Activated CD4-positive, alpha-beta T cell treated with anti-CD3 and anti-CD28 coated beads for 36 hours (primary cell): ENCODE data around the gene MFAP2. TPM values are rescaled to one million over a fixed set of nuclear protein-coding genes. Genes with fewer than 3 reads are reported as not detected.
"Not testable (repeated sequence)": the region's sequence is repeated elsewhere in the genome, so short reads cannot be mapped to it uniquely, and the experiment has no call there.

ENCODE experiments used
- ATAC-seq: fragments of 200-7000 bp; cut with Tn5 transposase; one replicate; pipeline ENCODE4 v1.10.0; 2021; ENCODE audit warnings: mild to moderate bottlenecking, moderate library complexity
- CTCF ChIA-PET: fragments of 350-600 bp; sonication (Branson Sonifier 250); formaldehyde crosslinking; loops from one replicate; lab custom pipeline; 2021; ENCODE audit warnings: antibody characterized with exemption; lab: Charles Lee
- POLR2A ChIA-PET: fragments of 350-600 bp; sonication (Branson Sonifier 250); formaldehyde crosslinking; loops from one replicate; lab custom pipeline; 2021; ENCODE audit warnings: antibody characterized with exemption, inconsistent platforms; lab: Charles Lee
- DNase-seq: peaks from one replicate; pipeline ENCODE4 v3.0.0-alpha.2; 2020
- H3K27ac Mint-ChIP-seq: one replicate; pipeline ENCODE4 v1.8.0; 2021; ENCODE audit warnings: mixed read lengths
- H3K27me3 Mint-ChIP-seq: one replicate; pipeline ENCODE4 v1.8.0; 2021; ENCODE audit warnings: mixed read lengths
- H3K36me3 Mint-ChIP-seq: one replicate; pipeline ENCODE4 v1.8.0; 2021; ENCODE audit warnings: low read depth, mixed read lengths
- H3K4me1 Mint-ChIP-seq: one replicate; pipeline ENCODE4 v1.8.0; 2021; ENCODE audit warnings: mixed read lengths
- H3K4me3 Mint-ChIP-seq: one replicate; pipeline ENCODE4 v1.8.0; 2021; ENCODE audit warnings: mild to moderate bottlenecking, moderate library complexity, mixed read lengths
- H3K9me3 Mint-ChIP-seq: one replicate; pipeline ENCODE4 v1.8.0; 2021; ENCODE audit warnings: low read depth, mixed read lengths
- intact Hi-C, 2 experiments: fragments of 100-400 bp; cut with DNase I in 1 of 2; cut with micrococcal nuclease in 1 of 2; formaldehyde crosslinking; loops; one replicate each; pipeline versions ENCODE4 v1.14.2 to v1.15.1; 2022 to 2024; cut with DNase I, micrococcal nuclease
- total RNA-seq, 2 experiments: library from RNA; stranded (reverse); gene quantifications; one replicate each; pipeline ENCODE4 v1.2.3, GENCODE V29; 2021

The MFAP2 gene
- total RNA-seq, 2 experiments from 2014 or later, result not detected

DNA sequence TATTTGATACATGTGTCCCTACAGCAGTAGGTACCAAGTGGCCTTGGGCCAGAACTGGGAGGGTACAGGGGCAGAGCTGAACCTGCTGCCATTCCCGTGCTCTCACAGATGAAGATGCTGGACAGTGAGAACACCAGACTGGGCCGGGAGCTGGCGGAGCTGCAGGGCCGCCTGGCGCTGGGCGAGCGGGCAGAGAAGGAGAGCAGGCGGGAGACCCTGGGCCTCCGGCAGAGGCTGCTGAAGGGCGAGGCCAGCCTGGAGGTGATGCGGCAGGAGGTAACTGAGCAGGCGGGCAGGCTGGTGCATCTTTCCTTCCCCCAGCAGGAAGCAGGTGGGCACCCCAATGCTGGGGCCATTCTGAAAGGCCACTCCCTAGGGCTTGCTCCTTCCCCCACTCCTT lies 21.9 kb downstream of the MFAP2 start:
- ChIA-PET POLR2A (no interaction called here), CTCF (interaction anchor here (0.7 kb wide), 1 partner anchor 34 kb away, joined by 3 read pairs; no protein-coding TSS in a partner anchor)
- Mint-ChIP-seq H3K4me1 (peaks cover 5% of the 10 kb centered on the region), H3K9me3 (no peaks in the 10 kb centered on the region), H3K4me3 (no peak overlapping the region), H3K27me3 (no peaks in the 10 kb centered on the region), H3K36me3 (peaks cover 2% of the 10 kb centered on the region), H3K27ac (no peak overlapping the region)
- intact Hi-C loops, result no loop called here
- ATAC-seq, result no peak
- DNase-seq, result no peak

DNA sequence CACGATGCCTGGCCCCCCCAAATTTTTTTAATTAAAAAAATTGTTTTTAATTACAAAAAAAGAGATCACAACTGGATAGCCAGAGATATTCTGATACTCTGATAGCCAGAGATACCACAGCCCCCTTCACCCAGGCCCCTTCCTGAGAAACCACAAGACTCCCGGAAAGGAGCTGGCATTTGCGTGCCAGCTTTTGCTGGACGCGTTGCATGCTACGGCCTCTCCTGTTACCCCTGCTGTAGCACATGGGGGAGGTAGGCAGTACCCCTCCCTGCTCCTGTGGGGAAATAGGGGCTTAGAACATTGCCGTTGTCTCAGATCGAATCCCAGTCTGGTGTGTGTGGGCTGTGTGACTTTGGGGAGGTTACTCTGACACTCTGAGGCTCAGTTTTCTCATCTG lies 22.7 kb downstream of the MFAP2 start:
- POLR2A ChIA-PET, result no interaction called here
- Mint-ChIP-seq H3K4me3 (no peak overlapping the region), H3K27ac (no peak overlapping the region), H3K27me3 (no peaks in the 10 kb centered on the region), H3K36me3 (no peaks in the 10 kb centered on the region), H3K4me1 (peaks cover 5% of the 10 kb centered on the region), H3K9me3 (no peaks in the 10 kb centered on the region)
- no peak for ATAC-seq
- DNase-seq, result no peak
- intact Hi-C loops, result no loop called here
- CTCF ChIA-PET, result interaction anchor here (0.7 to 1.3 kb wide), 2 partner anchors 61 to 348 kb away, joined by 3 to 4 read pairs; no protein-coding TSS in a partner anchor

DNA sequence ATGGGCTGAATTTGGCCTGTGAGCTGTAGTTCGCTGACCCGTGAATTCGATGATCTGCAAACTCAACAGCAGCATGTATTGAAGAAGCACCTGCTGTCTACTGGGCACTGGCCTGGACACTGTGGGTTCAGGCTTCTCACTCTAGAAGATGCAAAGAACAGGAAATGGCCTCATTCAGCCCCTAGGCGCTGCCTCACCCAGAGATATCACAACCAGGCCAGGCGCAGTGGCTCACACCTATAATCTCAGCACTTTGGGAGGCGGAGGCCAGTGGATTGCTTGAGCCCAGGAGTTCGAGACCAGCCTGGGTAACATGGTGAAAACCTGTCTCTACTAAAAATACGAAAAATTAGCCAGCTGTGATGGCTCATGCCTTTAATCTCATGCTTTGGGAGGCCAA lies 23.6 kb downstream of the MFAP2 start:
- no peak overlapping the region for H3K4me3 Mint-ChIP-seq
- no peak overlapping the region for H3K27ac Mint-ChIP-seq
- ATAC-seq (no peak), DNase-seq (no peak)
- H3K27me3 Mint-ChIP-seq, result no peaks in the 10 kb centered on the region
- no peaks in the 10 kb centered on the region for H3K9me3 Mint-ChIP-seq
- peaks cover 5% of the 10 kb centered on the region for H3K4me1 Mint-ChIP-seq
- intact Hi-C loops, result no loop called here
- ChIA-PET POLR2A (no interaction called here), CTCF (interaction anchor here (1.3 kb wide), 1 partner anchor 62 kb away, joined by 3 read pairs; no protein-coding TSS in a partner anchor)
- H3K36me3 Mint-ChIP-seq, result no peaks in the 10 kb centered on the region

DNA sequence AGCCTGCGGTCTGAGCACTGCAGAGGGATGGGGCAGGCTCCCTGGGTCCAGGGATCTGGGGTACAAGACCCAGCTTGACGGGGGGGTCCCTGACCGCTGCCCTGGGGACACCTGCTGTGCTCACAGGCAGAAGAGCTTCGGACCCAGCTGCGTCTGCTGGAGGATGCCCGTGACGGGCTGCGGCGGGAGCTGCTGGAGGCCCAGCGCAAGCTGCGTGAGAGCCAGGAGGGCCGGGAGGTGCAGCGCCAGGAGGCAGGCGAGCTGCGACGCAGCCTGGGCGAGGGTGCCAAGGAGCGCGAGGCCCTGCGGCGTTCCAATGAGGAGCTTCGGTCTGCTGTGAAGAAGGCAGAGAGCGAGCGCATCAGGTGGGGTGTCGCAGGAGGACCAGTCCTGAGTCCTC lies 25.2 kb downstream of the MFAP2 start:
- ChIA-PET POLR2A (no interaction called here), CTCF (interaction anchor here (0.7 kb wide), 1 partner anchor 64 kb away, joined by 3 read pairs; no protein-coding TSS in a partner anchor)
- Mint-ChIP-seq H3K27me3 (no peaks in the 10 kb centered on the region), H3K4me1 (peaks cover 1% of the 10 kb centered on the region), H3K27ac (no peak overlapping the region), H3K9me3 (no peaks in the 10 kb centered on the region), H3K36me3 (no peaks in the 10 kb centered on the region), H3K4me3 (no peak overlapping the region)
- intact Hi-C loops, result no loop called here
- DNase-seq (no peak), ATAC-seq (no peak)

DNA sequence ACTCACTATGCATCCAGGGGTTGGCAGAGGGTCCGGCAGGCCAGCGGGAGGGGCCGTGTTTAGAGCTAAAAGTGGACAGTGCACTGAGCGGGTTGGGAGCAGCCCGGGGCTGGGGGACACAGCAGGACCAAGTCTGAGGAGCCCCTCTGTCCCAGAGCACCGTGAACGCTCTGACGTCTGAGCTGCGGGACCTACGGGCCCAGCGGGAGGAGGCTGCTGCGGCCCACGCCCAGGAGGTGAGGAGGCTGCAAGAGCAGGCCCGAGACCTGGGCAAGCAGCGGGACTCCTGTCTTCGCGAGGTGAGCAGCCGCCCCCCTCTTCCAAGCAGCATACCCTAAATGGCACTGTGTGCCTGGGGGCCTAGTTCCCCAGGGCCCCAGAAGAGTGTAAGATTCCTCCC lies 25.8 kb downstream of the MFAP2 start:
- ATAC-seq (no peak), DNase-seq (no peak)
- Mint-ChIP-seq H3K27me3 (no peaks in the 10 kb centered on the region), H3K4me3 (no peak overlapping the region), H3K36me3 (no peaks in the 10 kb centered on the region), H3K9me3 (no peaks in the 10 kb centered on the region), H3K4me1 (no peaks in the 10 kb centered on the region), H3K27ac (no peak overlapping the region)
- ChIA-PET POLR2A (no interaction called here), CTCF (no interaction called here)
- intact Hi-C loops, result loop anchor here (5.0 kb wide), 1 partner anchor 283 kb away; no protein-coding TSS in a partner anchor

DNA sequence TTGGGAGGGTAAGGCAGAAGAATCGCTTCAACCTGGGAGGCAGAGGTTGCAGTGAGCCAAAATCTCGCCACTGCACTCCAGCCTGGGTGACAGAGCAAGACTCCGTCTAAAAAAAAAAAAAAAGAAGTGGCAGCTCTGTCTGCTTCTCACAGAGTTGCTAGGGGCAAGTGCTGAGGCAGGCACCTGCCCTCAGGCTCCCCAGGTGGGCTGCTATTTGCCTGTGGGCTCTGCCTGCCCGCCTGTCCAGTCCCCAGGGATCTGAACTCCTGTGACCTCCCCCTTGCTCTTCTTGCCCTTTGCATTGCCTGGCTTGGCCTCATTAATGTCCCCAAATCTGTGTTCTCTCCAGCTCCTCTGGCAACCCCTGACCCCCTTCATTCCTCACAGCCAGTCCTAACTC lies 28.0 kb downstream of the MFAP2 start:
- not testable (repeated sequence) for H3K27ac Mint-ChIP-seq, H3K4me3 Mint-ChIP-seq, ATAC-seq, H3K36me3 Mint-ChIP-seq, DNase-seq, H3K4me1 Mint-ChIP-seq, H3K9me3 Mint-ChIP-seq, H3K27me3 Mint-ChIP-seq
- intact Hi-C loops, result loop anchor here (5.0 kb wide), 1 partner anchor 285 kb away; no protein-coding TSS in a partner anchor
- ChIA-PET CTCF (interaction anchor here (0.6 to 3.4 kb wide), 22 partner anchors 8 to 458 kb away, joined by 3 to 24 read pairs (median 4); partner anchors contain the start of gene MFAP2), POLR2A (interaction anchor here (0.6 to 1.0 kb wide), 2 partner anchors 9 to 94 kb away, joined by 3 read pairs; no protein-coding TSS in a partner anchor)

DNA sequence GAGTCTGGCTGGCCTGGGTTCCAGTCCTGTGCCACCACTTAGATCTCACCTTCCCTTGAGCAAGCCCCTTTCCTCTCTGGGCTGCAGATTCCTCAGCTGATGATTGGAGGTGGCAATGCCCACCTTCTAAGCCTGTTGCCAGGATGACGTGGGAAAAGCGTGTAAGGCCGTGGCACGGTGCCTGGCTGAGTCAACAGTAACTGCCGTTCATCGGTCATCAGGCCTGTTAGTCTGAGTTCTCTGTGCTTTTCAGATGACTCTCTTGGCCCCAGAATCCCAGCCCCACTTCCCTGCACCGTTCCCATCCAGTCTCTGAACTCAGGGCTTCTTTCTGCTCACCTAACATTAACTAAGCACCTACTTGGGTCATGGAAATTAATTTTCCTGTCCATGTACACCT lies 31.4 kb downstream of the MFAP2 start:
- H3K27ac Mint-ChIP-seq, POLR2A ChIA-PET, H3K4me1 Mint-ChIP-seq, DNase-seq, H3K9me3 Mint-ChIP-seq, intact Hi-C loops, ATAC-seq, H3K27me3 Mint-ChIP-seq, H3K4me3 Mint-ChIP-seq, H3K36me3 Mint-ChIP-seq: not testable (repeated sequence)
- CTCF ChIA-PET, result interaction anchor here (0.9 kb wide), 1 partner anchor 74 kb away, joined by 3 read pairs; no protein-coding TSS in a partner anchor

DNA sequence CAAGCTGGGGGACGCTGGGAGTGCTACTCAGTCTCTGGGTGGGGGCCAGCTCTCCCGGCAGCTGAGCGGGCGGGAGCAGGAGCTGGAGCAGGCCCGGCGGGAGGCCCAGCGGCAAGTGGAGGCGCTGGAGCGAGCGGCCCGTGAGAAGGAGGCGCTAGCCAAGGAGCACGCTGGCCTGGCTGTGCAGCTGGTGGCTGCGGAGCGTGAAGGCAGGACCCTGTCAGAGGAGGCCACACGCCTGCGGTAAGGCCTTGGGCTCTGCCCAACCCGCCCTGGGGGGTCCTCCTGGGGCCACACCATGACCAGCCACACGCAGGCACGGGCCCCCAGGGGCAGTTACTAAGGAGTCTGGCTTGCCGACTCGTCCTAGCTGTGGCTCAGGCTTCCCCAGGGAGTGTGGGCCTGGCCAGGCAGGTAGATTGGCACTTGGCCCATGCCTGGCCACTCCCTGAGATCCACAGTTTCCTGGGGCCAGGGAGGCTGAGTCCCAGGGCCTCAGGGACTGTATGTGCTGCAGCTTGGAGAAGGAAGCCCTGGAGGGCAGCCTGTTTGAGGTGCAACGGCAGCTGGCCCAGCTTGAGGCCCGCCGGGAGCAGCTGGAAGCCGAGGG lies 32.0 kb downstream of the MFAP2 start:
- DNase-seq, POLR2A ChIA-PET, H3K27me3 Mint-ChIP-seq, H3K36me3 Mint-ChIP-seq, H3K4me1 Mint-ChIP-seq, H3K9me3 Mint-ChIP-seq, H3K4me3 Mint-ChIP-seq, intact Hi-C loops, ATAC-seq, H3K27ac Mint-ChIP-seq: not testable (repeated sequence)
- CTCF ChIA-PET, result interaction anchor here (2.5 kb wide), 1 partner anchor 13 kb away, joined by 10 read pairs; no protein-coding TSS in a partner anchor

DNA sequence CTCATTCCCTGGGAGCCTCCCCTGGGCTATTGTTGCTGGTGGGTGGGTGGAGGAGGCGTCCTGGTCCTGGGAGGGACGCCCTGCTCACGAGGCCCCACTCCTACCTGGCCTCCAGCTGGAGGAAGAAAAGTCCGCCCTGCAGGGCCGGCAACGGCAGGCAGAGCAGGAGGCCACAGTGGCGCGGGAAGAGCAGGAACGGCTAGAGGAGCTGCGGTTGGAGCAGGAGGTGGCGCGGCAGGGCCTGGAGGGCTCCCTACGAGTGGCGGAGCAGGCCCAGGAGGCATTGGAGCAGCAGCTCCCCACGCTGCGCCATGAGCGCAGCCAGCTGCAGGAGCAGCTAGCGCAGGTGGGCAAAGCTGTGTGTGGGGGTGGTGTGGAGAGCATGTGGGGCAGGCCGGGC lies 33.8 kb downstream of the MFAP2 start:
- no peak for ATAC-seq
- POLR2A ChIA-PET, result interaction anchor here (0.6 kb wide), 1 partner anchor 640 kb away, joined by 7 read pairs; no protein-coding TSS in a partner anchor
- no peak overlapping the region for H3K27ac Mint-ChIP-seq

DNA sequence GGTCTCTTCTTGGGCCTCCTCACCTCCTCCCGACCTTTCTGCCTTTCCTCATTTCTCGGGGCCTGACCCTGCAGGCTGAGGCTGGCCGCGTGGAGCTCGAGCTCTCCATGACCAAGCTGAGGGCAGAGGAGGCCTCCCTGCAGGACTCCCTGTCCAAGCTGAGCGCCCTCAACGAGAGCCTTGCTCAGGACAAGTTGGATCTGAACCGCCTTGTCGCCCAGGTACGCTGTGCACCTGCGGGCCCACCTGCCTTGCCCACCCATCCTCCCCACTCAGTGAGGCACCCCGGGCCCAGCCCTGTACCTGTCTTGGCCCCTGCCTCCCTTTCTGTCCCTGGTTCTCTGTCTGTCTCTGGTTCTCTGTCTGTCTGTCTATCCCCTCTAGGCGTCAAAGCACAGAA lies 34.2 kb downstream of the MFAP2 start:
- H3K4me1 Mint-ChIP-seq, DNase-seq, H3K4me3 Mint-ChIP-seq, H3K9me3 Mint-ChIP-seq, ATAC-seq, H3K27ac Mint-ChIP-seq, intact Hi-C loops, H3K27me3 Mint-ChIP-seq, H3K36me3 Mint-ChIP-seq: not testable (repeated sequence)
- POLR2A ChIA-PET, result interaction anchor here (0.6 kb wide), 1 partner anchor 1110 kb away, joined by 4 read pairs; no protein-coding TSS in a partner anchor
- CTCF ChIA-PET, result interaction anchor here (2.5 kb wide), 1 partner anchor 15 kb away, joined by 10 read pairs; no protein-coding TSS in a partner anchor

More for the DNA sequence above, 33.8 kb downstream of the MFAP2 start:
- CTCF ChIA-PET, result interaction anchor here (2.5 kb wide), 1 partner anchor 14 kb away, joined by 10 read pairs; no protein-coding TSS in a partner anchor
- H3K27me3 Mint-ChIP-seq, result no peaks in the 10 kb centered on the region
- H3K9me3 Mint-ChIP-seq, result no peaks in the 10 kb centered on the region
- no peak for DNase-seq
- no peak overlapping the region for H3K4me3 Mint-ChIP-seq
- H3K36me3 Mint-ChIP-seq, result peaks cover 6% of the 10 kb centered on the region
- no peaks in the 10 kb centered on the region for H3K4me1 Mint-ChIP-seq
- intact Hi-C loops, result no loop called here

DNA sequence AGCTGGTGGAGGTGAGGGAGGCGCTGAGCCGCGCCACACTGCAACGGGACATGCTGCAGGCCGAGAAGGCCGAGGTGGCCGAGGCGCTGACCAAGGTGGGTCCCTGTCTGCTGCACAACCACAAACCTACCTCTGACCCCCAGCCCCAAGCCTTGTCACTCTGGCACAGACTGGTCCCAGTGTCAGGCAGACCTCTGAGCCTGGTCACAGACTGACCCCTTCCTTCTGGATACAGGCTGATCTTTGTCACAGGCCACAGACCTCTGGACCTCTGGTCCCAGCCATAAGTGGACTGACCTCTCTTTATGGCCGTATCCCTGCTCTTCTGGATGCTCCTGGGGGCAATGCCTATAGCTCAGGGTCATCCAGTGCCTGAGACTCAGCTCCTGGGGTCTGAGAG lies 34.9 kb downstream of the MFAP2 start:
- intact Hi-C loops, result not testable (repeated sequence)

More for the DNA sequence above, 34.9 kb downstream of the MFAP2 start:
- H3K27me3 Mint-ChIP-seq, DNase-seq, H3K4me1 Mint-ChIP-seq, H3K9me3 Mint-ChIP-seq, H3K36me3 Mint-ChIP-seq, CTCF ChIA-PET, H3K27ac Mint-ChIP-seq, H3K4me3 Mint-ChIP-seq, ATAC-seq: not testable (repeated sequence)
- POLR2A ChIA-PET, result interaction anchor here (0.6 kb wide), 1 partner anchor 1109 kb away, joined by 4 read pairs; no protein-coding TSS in a partner anchor
